ENCODE results near the gene CD300A. TPM values are rescaled to one million over a fixed set of nuclear protein-coding genes. Genes with fewer than 3 reads are reported as not detected.

CD300A gene
- total RNA-seq, 4 donors from 2014 or later = 0.88 to 19.6 (median 2.8) TPM

DNA sequence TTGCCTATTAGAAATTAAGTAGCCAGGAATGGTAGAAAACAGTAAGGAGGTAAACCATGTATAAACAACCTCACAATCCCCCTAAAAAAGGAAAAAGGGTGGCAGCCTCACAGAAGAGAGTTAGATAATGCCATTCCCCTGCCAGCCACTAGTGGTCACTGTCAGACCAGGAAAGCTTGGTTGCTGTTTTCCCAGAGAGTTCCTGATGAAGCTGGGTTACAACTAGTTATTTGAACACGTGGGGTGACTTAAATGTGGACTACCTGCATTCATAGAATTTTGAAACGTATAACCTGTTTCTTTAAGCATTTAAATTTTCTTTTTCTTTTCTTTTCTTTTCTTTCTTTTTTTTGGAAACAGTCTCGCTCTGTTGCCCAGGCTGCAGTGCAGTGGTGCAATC is 28.7 kb upstream of the CD300A start:
- peaks cover 6 to 20% (median 8%) of the 10 kb centered on the region in 3 donors for H3K4me1 ChIP-seq
- H3K4me3 ChIP-seq = no peak overlapping the region
- DNase-seq = no peak
- intact Hi-C loops (cut with DNase I) = no loop called here
- H3K27ac ChIP-seq = no peak overlapping the region
- TF ChIP-seq, protein P1, sequence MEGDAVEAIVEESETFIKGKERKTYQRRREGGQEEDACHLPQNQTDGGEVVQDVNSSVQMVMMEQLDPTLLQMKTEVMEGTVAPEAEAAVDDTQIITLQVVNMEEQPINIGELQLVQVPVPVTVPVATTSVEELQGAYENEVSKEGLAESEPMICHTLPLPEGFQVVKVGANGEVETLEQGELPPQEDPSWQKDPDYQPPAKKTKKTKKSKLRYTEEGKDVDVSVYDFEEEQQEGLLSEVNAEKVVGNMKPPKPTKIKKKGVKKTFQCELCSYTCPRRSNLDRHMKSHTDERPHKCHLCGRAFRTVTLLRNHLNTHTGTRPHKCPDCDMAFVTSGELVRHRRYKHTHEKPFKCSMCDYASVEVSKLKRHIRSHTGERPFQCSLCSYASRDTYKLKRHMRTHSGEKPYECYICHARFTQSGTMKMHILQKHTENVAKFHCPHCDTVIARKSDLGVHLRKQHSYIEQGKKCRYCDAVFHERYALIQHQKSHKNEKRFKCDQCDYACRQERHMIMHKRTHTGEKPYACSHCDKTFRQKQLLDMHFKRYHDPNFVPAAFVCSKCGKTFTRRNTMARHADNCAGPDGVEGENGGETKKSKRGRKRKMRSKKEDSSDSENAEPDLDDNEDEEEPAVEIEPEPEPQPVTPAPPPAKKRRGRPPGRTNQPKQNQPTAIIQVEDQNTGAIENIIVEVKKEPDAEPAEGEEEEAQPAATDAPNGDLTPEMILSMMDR (IDR thresholded peaks at IDR 0.05) = peak in 5 of 6 experiments; percentile 29 to 68 (median 48)
- no peak for TF ChIP-seq POLR2A (IDR thresholded peaks at IDR 0.05)
- 71 to 79% methylated on average over 3 of the region's 3 CpGs for WGBS, 2 donors
- H3K27me3 ChIP-seq = peaks cover 0 to 25% (median 0%) of the 10 kb centered on the region in 4 donors
- H3K36me3 ChIP-seq = peaks cover 0 to 20% (median 0%) of the 10 kb centered on the region in 3 donors
- peaks cover 0 to 24% (median 0%) of the 10 kb centered on the region in 3 donors for H3K9me3 ChIP-seq

- DNase-seq = no peak
- TF ChIP-seq, protein P1 (IDR thresholded peaks at IDR 0.05) = no peak
- no peak for TF ChIP-seq POLR2A (IDR thresholded peaks at IDR 0.05)
Observed at GRCh38 chr17:74439691-74440567, 26.5 kb upstream of the CD300A start.

DNA sequence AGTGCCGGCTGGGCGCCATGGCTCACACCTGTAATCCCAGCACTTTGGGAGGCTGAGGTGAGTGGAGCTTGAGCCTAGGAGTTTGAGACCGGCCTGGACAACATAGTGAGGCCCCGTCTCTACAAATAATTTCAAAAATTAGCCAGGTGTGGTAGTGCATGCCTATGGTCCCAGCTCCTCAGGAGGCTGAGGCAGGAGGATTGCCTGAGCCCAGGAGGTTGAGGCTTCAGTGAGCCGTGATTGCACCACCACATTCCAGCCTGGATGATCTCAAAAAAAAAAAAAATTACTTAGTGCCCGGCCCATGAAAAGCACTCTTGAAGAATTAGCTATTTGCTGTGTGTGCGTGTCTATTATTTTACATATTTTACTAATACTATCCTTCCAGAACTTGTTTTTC is 24.9 kb upstream of the CD300A start:
- peaks cover 0 to 24% (median 0%) of the 10 kb centered on the region in 3 donors for H3K9me3 ChIP-seq
- TF ChIP-seq, protein P1 (IDR thresholded peaks at IDR 0.05) = no peak
- no peak for TF ChIP-seq POLR2A (IDR thresholded peaks at IDR 0.05)
- H3K36me3 ChIP-seq = peaks cover 0 to 20% (median 0%) of the 10 kb centered on the region in 3 donors
- WGBS, 2 donors = 90 to 96% methylated on average over 7 of the region's 7 CpGs
- no peak overlapping the region for H3K4me3 ChIP-seq
- H3K4me1 ChIP-seq = peaks cover 22 to 46% (median 27%) of the 10 kb centered on the region in 3 donors
- no peak for DNase-seq
- no peak overlapping the region for H3K27ac ChIP-seq
- intact Hi-C loops (cut with DNase I) = no loop called here
- H3K27me3 ChIP-seq = no peaks in the 10 kb centered on the region

More at GRCh38 chr17:74439691-74440567, 26.5 kb upstream of the CD300A start:
- 63 to 94% methylated on average over 10 to 13 of the region's 31 CpGs for WGBS, 2 donors
- peaks cover 0 to 6% (median 0%) of the 10 kb centered on the region in 4 donors for H3K27me3 ChIP-seq
- H3K27ac ChIP-seq = no peak overlapping the region
- intact Hi-C loops (cut with DNase I) = no loop called here
- H3K4me3 ChIP-seq = no peak overlapping the region
- peaks cover 0 to 20% (median 0%) of the 10 kb centered on the region in 3 donors for H3K36me3 ChIP-seq
- H3K9me3 ChIP-seq = peaks cover 0 to 24% (median 0%) of the 10 kb centered on the region in 3 donors
- peaks cover 22 to 30% (median 27%) of the 10 kb centered on the region in 3 donors for H3K4me1 ChIP-seq

GRCh38 chr17:74442291-74442669 is 24.2 kb upstream of the CD300A start:
- H3K4me1 ChIP-seq = peaks cover 22 to 54% (median 27%) of the 10 kb centered on the region in 3 donors
- no peaks in the 10 kb centered on the region for H3K27me3 ChIP-seq
- peak overlapping the region; percentile 67 to 89 (median 82) for H3K27ac ChIP-seq
- WGBS, 2 donors = 74 to 88% methylated on average over 4 to 5 of the region's 6 CpGs
- no peak overlapping the region for H3K4me3 ChIP-seq
- H3K9me3 ChIP-seq = peaks cover 0 to 20% (median 0%) of the 10 kb centered on the region in 3 donors
- intact Hi-C loops (cut with DNase I) = no loop called here
- TF ChIP-seq, protein P1 (IDR thresholded peaks at IDR 0.05) = no peak
- TF ChIP-seq POLR2A (IDR thresholded peaks at IDR 0.05) = no peak
- no peak for DNase-seq
- peaks cover 0 to 20% (median 0%) of the 10 kb centered on the region in 3 donors for H3K36me3 ChIP-seq

Measured in esophagus squamous epithelium (tissue), 5 donors.